Heart right ventricle (tissue), 16 donors: ENCODE results near the gene CYP2B6. TPM values are rescaled to one million over a fixed set of nuclear protein-coding genes. Genes with fewer than 3 reads are reported as not detected.
"Not testable (repeated sequence)": the region's sequence is repeated elsewhere in the genome, so short reads cannot be mapped to it uniquely, and the experiment has no call there.

Source experiments
- ATAC-seq, 8 donors: fragments of 200-7000 bp; cut with Tn5 transposase; one replicate each; pipeline ENCODE4 v1.9.1; 2020; ENCODE audit warnings: mild to moderate bottlenecking in 8 of 8, moderate library complexity in 8 of 8, moderate number of reproducible peaks in 1 of 8
- DNase-seq, 2 donors: peaks; one replicate each; pipeline ENCODE4 v3.0.0-alpha.2; 2020
- H3K27ac ChIP-seq, 10 donors: fragments of 200-600 bp; sonication (generic) in 2 of 10; one replicate each; pipeline versions ENCODE4 v1.5.0 to v1.8.0; 2020 to 2022; ENCODE audit warnings: mild to moderate bottlenecking in 3 of 10
- H3K27me3 ChIP-seq, 7 donors: fragments of 200-600 bp; one replicate each; pipeline ENCODE4 v1.8.0; 2021 to 2022; ENCODE audit warnings: mild to moderate bottlenecking in 2 of 7
- H3K36me3 ChIP-seq, 9 donors: fragments of 200-600 bp; sonication (generic) in 1 of 9; one replicate each; pipeline versions ENCODE4 v1.5.0 to v1.8.0; 2020 to 2022; ENCODE audit warnings: mild to moderate bottlenecking in 2 of 9
- H3K4me1 ChIP-seq, 9 donors: fragments of 200-600 bp; sonication (generic) in 1 of 9; one replicate each; pipeline versions ENCODE4 v1.5.0 to v1.8.0; 2020 to 2022; ENCODE audit warnings: mild to moderate bottlenecking in 4 of 9
- H3K4me3 ChIP-seq, 10 donors: fragments of 200-600 bp; sonication (generic) in 2 of 10; one replicate each; pipeline versions ENCODE4 v1.5.0 to v1.8.0; 2020 to 2022; ENCODE audit warnings: mild to moderate bottlenecking in 7 of 10, moderate library complexity in 2 of 10
- H3K9me3 ChIP-seq, 11 donors: fragments of 200-600 bp in 10 of 11; sonication (generic) in 2 of 11; one replicate each; pipeline versions ENCODE4 v1.5.0 to v1.8.0; 2013 to 2022; ENCODE audit warnings: mild to moderate bottlenecking in 2 of 11, control low read depth in 1 of 11, moderate library complexity in 1 of 11
- WGBS, 2 donors: extraction: QIAGEN DNeasy Blood & Tissue Kit; methylation state at CpG; one replicate each; pipeline ENCODE4 v1.1.7; 2013; ENCODE audit warnings: inconsistent platforms in 1 of 2; 5-methylcytosine and 5-hydroxymethylcytosine counted together
- intact Hi-C, 10 donors: fragments of 100-400 bp; cut with DNase I; formaldehyde crosslinking; loops; one replicate each; pipeline versions ENCODE4 v1.11.1 to v1.14.2; 2022
- polyA plus RNA-seq, 2 donors: library from polyadenylated mRNA; stranded (reverse); fragments of 200-250 nt; gene quantifications; one replicate each; pipeline ENCODE4 v1.2.3, GENCODE V29; 2013
- total RNA-seq, 10 donors: library from RNA; stranded (reverse); fragmentation: NEBNext Ultra II Directional in 3 of 10; extraction: Animal tissue kit (Norgen Biotek cat#: 25700) in 3 of 10; gene quantifications; one replicate each; pipeline versions ENCODE4 v1.2.1 to v1.2.4, GENCODE V29; 2021 to 2023
- TF ChIP-seq, protein P1 (sequence below), 9 donors: fragments of 200-600 bp; sonication (generic) in 2 of 9; IDR thresholded peaks; one replicate each; pipeline versions ENCODE4 v1.5.0 to v1.8.0; 2021 to 2022; ENCODE audit warnings: antibody characterized with exemption in 9 of 9, mild to moderate bottlenecking in 5 of 9, moderate library complexity in 1 of 9
- donor health status: Arrhythmogenic right ventricular cardiomyopathy.
- donor health status: ischemic (EF 13 %, LVEDD 7.1; RV severe dilation, severe dysfunction).
- donor health status: healthy with polysubstance abuse.
- donor health status: DM: no; HTN: yes; CAD: no.
- donor health status: DM: no; HTN: no; CAD: no.
- donor health status: ischemic (EF 25% LVEDD 6.9; RV normal size, moderate dysfunction).
- donor health status: ischemic (EF 25% LVEDD 5.7; RV mildly dilated, moderate dysfunction).
- donor health status: healthy.
- donor health status: DM: yes; HTN: yes; CAD: no.
- donor health status: Ischemic cardiomyopathy.
- donor health status: ischemic (EF 35%, LVEDD 5.7; RV mildly dilated, moderate dysfunction).
- donor health status: nonischemic (EF 11% LVEDD 7.7; RV severe dilation, severe dysfunction).
- donor health status: DM: yes; HTN: yes; CAD: no.
- donor health status: PGD.
- donor health status: ischemic (EF 29% LVEDD 5.4; RV normal size, mild dysfunction).
- donor health status: nonischemic (EF 23%, LVEDD 6.1; RV moderate dilation, normal function).

Gene CYP2B6
- total and polyA plus RNA-seq, 12 donors, result not detected

- ATAC-seq (no peak), DNase-seq (no peak)
- no peaks in the 10 kb centered on the region for H3K4me1 ChIP-seq
- no peaks in the 10 kb centered on the region for H3K9me3 ChIP-seq
- no peak overlapping the region for H3K4me3 ChIP-seq
- no peaks in the 10 kb centered on the region for H3K36me3 ChIP-seq
- H3K27me3 ChIP-seq, result peaks cover 0 to 44% (median 12%) of the 10 kb centered on the region in 7 donors
- intact Hi-C loops, result no loop called here
- no peak overlapping the region for H3K27ac ChIP-seq
- TF ChIP-seq, protein P1, sequence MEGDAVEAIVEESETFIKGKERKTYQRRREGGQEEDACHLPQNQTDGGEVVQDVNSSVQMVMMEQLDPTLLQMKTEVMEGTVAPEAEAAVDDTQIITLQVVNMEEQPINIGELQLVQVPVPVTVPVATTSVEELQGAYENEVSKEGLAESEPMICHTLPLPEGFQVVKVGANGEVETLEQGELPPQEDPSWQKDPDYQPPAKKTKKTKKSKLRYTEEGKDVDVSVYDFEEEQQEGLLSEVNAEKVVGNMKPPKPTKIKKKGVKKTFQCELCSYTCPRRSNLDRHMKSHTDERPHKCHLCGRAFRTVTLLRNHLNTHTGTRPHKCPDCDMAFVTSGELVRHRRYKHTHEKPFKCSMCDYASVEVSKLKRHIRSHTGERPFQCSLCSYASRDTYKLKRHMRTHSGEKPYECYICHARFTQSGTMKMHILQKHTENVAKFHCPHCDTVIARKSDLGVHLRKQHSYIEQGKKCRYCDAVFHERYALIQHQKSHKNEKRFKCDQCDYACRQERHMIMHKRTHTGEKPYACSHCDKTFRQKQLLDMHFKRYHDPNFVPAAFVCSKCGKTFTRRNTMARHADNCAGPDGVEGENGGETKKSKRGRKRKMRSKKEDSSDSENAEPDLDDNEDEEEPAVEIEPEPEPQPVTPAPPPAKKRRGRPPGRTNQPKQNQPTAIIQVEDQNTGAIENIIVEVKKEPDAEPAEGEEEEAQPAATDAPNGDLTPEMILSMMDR (IDR thresholded peaks at IDR 0.05), result no peak
- 81 to 84% methylated on average over 13 of the region's 13 CpGs for WGBS, 2 donors
These were observed 59.3 kb downstream of the CYP2B6 start for GRCh38 chr19:41050426-41050825.

DNA sequence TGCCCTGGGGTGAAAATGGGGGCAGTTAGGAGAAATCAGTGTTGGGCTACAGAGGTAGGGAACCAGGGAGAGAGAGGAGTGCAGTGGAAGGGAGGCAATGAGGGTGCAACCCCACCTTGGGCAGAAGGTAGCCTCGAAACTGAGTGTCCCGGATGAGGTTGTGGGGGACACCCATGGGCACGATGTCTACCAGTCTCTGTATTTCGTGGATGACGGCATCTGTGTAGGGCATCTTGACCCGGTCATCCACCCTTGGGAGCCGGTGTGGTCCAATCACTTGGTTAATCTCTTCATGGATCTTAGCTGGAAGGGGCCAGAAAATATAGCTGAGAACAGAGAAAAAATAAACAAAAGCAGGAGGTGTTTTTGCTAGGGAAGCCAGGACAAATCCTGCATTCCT lies 61.1 kb downstream of the CYP2B6 start:
- H3K27ac ChIP-seq, H3K36me3 ChIP-seq, ATAC-seq, DNase-seq, intact Hi-C loops, H3K4me1 ChIP-seq, H3K9me3 ChIP-seq, H3K4me3 ChIP-seq: not testable (repeated sequence)
- 82 to 85% methylated on average over 7 of the region's 7 CpGs for WGBS, 2 donors
- H3K27me3 ChIP-seq, result peaks cover 0 to 60% (median 17%) of the 10 kb centered on the region in 7 donors

- H3K4me1 ChIP-seq, H3K27ac ChIP-seq, H3K4me3 ChIP-seq, ATAC-seq, DNase-seq, H3K9me3 ChIP-seq, H3K36me3 ChIP-seq, intact Hi-C loops: not testable (repeated sequence)
- 83 to 87% methylated on average over 10 of the region's 10 CpGs for WGBS, 2 donors
- H3K27me3 ChIP-seq, result peaks cover 0 to 66% (median 20%) of the 10 kb centered on the region in 7 donors
These were observed 62.2 kb downstream of the CYP2B6 start for GRCh38 chr19:41053331-41053730.

DNA sequence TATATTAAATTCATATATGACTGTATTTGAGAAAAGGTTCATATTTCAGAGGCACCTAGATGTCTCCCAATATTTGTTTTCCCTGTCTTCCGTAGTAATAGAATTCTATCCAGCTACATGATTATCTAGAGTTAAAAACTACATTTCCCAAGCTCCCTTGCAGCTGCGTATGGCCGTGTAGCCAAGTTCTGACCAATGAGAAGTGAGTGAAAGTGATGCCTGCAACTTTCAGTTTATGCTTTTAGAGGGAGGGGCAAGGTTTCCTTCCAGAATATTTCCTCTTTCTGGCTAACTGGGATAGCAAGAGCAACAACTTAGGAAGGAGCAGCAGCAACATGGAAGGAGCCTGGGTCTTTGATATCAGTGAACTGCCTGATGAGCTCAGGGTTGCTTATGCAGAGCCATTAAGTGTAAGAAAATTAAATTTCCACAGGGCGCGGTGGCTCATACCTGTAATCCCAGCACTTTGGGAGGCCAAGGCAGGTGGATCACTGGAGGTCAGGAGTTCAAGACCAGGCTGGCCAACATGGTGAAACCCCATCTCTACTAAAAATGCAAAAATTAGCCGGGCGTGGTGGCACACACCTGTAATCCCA lies 74.0 kb downstream of the CYP2B6 start:
- 58 to 60% methylated on average over 7 of the region's 7 CpGs for WGBS, 2 donors
- DNase-seq, result no peak
- intact Hi-C loops, result no loop called here
- TF ChIP-seq, protein P1 (IDR thresholded peaks at IDR 0.05), result no peak
- H3K27ac ChIP-seq, result no peak overlapping the region
- H3K36me3 ChIP-seq, result no peaks in the 10 kb centered on the region
- no peak for ATAC-seq
- H3K9me3 ChIP-seq, result no peaks in the 10 kb centered on the region
- H3K4me3 ChIP-seq, result no peak overlapping the region
- peaks cover 0 to 31% (median 12%) of the 10 kb centered on the region in 7 donors for H3K27me3 ChIP-seq
- no peaks in the 10 kb centered on the region for H3K4me1 ChIP-seq

Other genes starting within 250 kb of the CYP2B6 start
- 10 to 100 TPM in 2 of 10 donors, 1 to 10 TPM in 8; 5.3 to 11.4 (median 8.4) TPM for gene ACTMAP, start 240.8 kb upstream of the CYP2B6 start, total RNA-seq
- 10 to 100 TPM in 1 of 2 donors, 1 to 10 TPM in 1; 3.6 to 12.8 TPM for gene ACTMAP, start 240.8 kb upstream of the CYP2B6 start, polyA plus RNA-seq
- gene SNRPA, start 240.1 kb upstream of the CYP2B6 start, total RNA-seq, result 10 to 100 TPM; 24.0 to 40.6 (median 34.4) TPM
- 10 to 100 TPM; 35.3 to 36.7 TPM for gene SNRPA, start 240.1 kb upstream of the CYP2B6 start, polyA plus RNA-seq
- gene MIA, start 215.8 kb upstream of the CYP2B6 start, total RNA-seq, result 1 to 10 TPM in 3 of 10 donors, under 1 TPM in 2, not detected in 5; 0.63 to 1.7 (median 1.0) TPM
- 1 to 10 TPM; 2.0 to 2.4 TPM for gene MIA, start 215.8 kb upstream of the CYP2B6 start, polyA plus RNA-seq
- 10 to 100 TPM; 11.0 to 25.2 (median 13.5) TPM for gene RAB4B, start 213.0 kb upstream of the CYP2B6 start, total RNA-seq
- gene RAB4B, start 213.0 kb upstream of the CYP2B6 start, polyA plus RNA-seq, result 10 to 100 TPM; 26.8 to 62.5 TPM
- 10 to 100 TPM; 31.8 to 78.3 (median 42.8) TPM for gene EGLN2, start 192.1 kb upstream of the CYP2B6 start, total RNA-seq
- 10 to 100 TPM; 75.3 to 78.6 TPM for gene EGLN2, start 192.1 kb upstream of the CYP2B6 start, polyA plus RNA-seq
- gene CYP2A6, start 140.8 kb upstream of the CYP2B6 start, total RNA-seq, result not detected
- gene CYP2A6, start 140.8 kb upstream of the CYP2B6 start, polyA plus RNA-seq, result not detected
- not detected for gene CYP2A7, start 109.1 kb upstream of the CYP2B6 start, total RNA-seq
- not detected for gene CYP2A7, start 109.1 kb upstream of the CYP2B6 start, polyA plus RNA-seq
- not detected for gene CYP2A13, start 97.2 kb downstream of the CYP2B6 start, total RNA-seq
- not detected for gene CYP2A13, start 97.2 kb downstream of the CYP2B6 start, polyA plus RNA-seq
- not detected for gene CYP2F1, start 123.2 kb downstream of the CYP2B6 start, total RNA-seq
- not detected for gene CYP2F1, start 123.2 kb downstream of the CYP2B6 start, polyA plus RNA-seq
- gene CYP2S1, start 201.9 kb downstream of the CYP2B6 start, total RNA-seq, result 1 to 10 TPM in 1 of 10 donors, under 1 TPM in 4, not detected in 5; 0.42 to 1.1 (median 0.59) TPM
- under 1 TPM; 0.29 to 0.30 TPM for gene CYP2S1, start 201.9 kb downstream of the CYP2B6 start, polyA plus RNA-seq
- gene AXL, start 227.9 kb downstream of the CYP2B6 start, total RNA-seq, result 10 to 100 TPM in 4 of 10 donors, 1 to 10 TPM in 6; 6.5 to 22.8 (median 9.8) TPM
- gene AXL, start 227.9 kb downstream of the CYP2B6 start, polyA plus RNA-seq, result 10 to 100 TPM in 1 of 2 donors, 1 to 10 TPM in 1; 7.9 to 13.0 TPM